ENCODE results near the gene ST8SIA4.

GRCh38 chr5:100852988-100853449 lies 50.1 kb downstream of the ST8SIA4 start:
- TF ChIP-seq, protein P1, sequence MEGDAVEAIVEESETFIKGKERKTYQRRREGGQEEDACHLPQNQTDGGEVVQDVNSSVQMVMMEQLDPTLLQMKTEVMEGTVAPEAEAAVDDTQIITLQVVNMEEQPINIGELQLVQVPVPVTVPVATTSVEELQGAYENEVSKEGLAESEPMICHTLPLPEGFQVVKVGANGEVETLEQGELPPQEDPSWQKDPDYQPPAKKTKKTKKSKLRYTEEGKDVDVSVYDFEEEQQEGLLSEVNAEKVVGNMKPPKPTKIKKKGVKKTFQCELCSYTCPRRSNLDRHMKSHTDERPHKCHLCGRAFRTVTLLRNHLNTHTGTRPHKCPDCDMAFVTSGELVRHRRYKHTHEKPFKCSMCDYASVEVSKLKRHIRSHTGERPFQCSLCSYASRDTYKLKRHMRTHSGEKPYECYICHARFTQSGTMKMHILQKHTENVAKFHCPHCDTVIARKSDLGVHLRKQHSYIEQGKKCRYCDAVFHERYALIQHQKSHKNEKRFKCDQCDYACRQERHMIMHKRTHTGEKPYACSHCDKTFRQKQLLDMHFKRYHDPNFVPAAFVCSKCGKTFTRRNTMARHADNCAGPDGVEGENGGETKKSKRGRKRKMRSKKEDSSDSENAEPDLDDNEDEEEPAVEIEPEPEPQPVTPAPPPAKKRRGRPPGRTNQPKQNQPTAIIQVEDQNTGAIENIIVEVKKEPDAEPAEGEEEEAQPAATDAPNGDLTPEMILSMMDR (IDR thresholded peaks at IDR 0.05; ENCODE audit: poor library complexity) = no peak
- TF ChIP-seq EZH2 (IDR thresholded peaks at IDR 0.05; ENCODE audit: borderline replicate concordance) = no peak
- no peak for TF ChIP-seq EZH2phosphoT487 (IDR thresholded peaks at IDR 0.05; ENCODE audit: low read depth, severe bottlenecking, unreplicated experiment)

Data from hepatocyte (in vitro differentiated cells).